IgD-negative memory B cell (primary cell): ENCODE data around the gene APBA2. TPM values are rescaled to one million over a fixed set of nuclear protein-coding genes. Genes with fewer than 3 reads are reported as not detected.

Experiments used
- H3K27ac Mint-ChIP-seq, 3 donors: one replicate each; pipeline ENCODE4 v1.8.0; 2020 to 2022; ENCODE audit warnings: mild to moderate bottlenecking in 3 of 3, mixed read lengths in 3 of 3, moderate library complexity in 1 of 3
- H3K27me3 Mint-ChIP-seq: one replicate; pipeline ENCODE4 v1.8.0; 2021; ENCODE audit warnings: mixed read lengths
- H3K36me3 Mint-ChIP-seq: one replicate; pipeline ENCODE4 v1.8.0; 2020; ENCODE audit warnings: mild to moderate bottlenecking, mixed read lengths
- H3K4me1 Mint-ChIP-seq, 3 donors: one replicate each; pipeline ENCODE4 v1.8.0; 2020 to 2022; ENCODE audit warnings: mixed read lengths in 3 of 3, mild to moderate bottlenecking in 1 of 3
- H3K4me3 Mint-ChIP-seq, 4 donors: one replicate each; pipeline ENCODE4 v1.8.0; 2020 to 2022; ENCODE audit warnings: mild to moderate bottlenecking in 4 of 4, mixed read lengths in 4 of 4, moderate library complexity in 3 of 4
- H3K9me3 Mint-ChIP-seq, 3 donors: one replicate each; pipeline ENCODE4 v1.8.0; 2020 to 2021; ENCODE audit warnings: mixed read lengths in 3 of 3, mild to moderate bottlenecking in 1 of 3
- polyA plus RNA-seq: library from polyadenylated mRNA; unstranded; fragments of 300-500 nt; fragmentation: Illumina TruSeq; gene quantifications from one replicate; pipeline ENCODE4 v1.2.3, GENCODE V29; 2021

Gene APBA2
- polyA plus RNA-seq, 1 donor from 2014 or later, result 3.5 TPM

- no peak overlapping the region for H3K27ac Mint-ChIP-seq
- no peaks in the 10 kb centered on the region for H3K4me1 Mint-ChIP-seq
- H3K27me3 Mint-ChIP-seq, result no peaks in the 10 kb centered on the region
- H3K9me3 Mint-ChIP-seq, result peaks cover 0 to 6% (median 0%) of the 10 kb centered on the region in 3 donors
- no peaks in the 10 kb centered on the region for H3K36me3 Mint-ChIP-seq
- no peak overlapping the region for H3K4me3 Mint-ChIP-seq
Measured at GRCh38 chr15:28987337-28987736, 101.6 kb downstream of the APBA2 start.

GRCh38 chr15:28989239-28989830, 103.6 kb downstream of the APBA2 start:
- peaks cover 1% of the 10 kb centered on the region for H3K27me3 Mint-ChIP-seq

DNA sequence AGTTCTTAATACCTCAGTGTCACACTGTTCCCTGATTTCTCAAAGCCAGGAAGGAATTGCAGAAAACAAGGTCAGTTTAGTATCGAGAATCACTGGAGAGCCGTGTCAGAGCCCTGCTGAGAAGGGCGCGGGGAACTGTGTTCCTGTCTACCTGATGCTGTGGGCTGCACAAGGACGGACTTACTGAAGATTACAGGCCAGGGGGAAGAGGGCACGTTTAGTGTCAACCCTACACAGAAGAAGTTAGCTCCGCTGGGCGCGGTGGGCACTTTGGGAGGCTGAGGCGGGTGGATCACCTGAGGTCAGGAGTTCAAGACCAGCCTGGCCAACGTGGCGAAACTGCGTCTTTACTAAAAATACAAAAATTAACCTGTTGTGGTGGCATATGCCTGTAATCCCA, 104.1 kb downstream of the APBA2 start:
- H3K9me3 Mint-ChIP-seq, result peaks cover 0 to 6% (median 0%) of the 10 kb centered on the region in 3 donors
- no peaks in the 10 kb centered on the region for H3K4me1 Mint-ChIP-seq
- no peaks in the 10 kb centered on the region for H3K36me3 Mint-ChIP-seq
- H3K27me3 Mint-ChIP-seq, result peaks cover 1% of the 10 kb centered on the region
- no peak overlapping the region for H3K4me3 Mint-ChIP-seq
- H3K27ac Mint-ChIP-seq, result no peak overlapping the region

More at GRCh38 chr15:28989239-28989830, 103.6 kb downstream of the APBA2 start:
- Mint-ChIP-seq H3K27ac (no peak overlapping the region), H3K9me3 (peaks cover 0 to 6% (median 0%) of the 10 kb centered on the region in 3 donors), H3K36me3 (no peaks in the 10 kb centered on the region), H3K4me3 (no peak overlapping the region), H3K4me1 (no peaks in the 10 kb centered on the region)

DNA sequence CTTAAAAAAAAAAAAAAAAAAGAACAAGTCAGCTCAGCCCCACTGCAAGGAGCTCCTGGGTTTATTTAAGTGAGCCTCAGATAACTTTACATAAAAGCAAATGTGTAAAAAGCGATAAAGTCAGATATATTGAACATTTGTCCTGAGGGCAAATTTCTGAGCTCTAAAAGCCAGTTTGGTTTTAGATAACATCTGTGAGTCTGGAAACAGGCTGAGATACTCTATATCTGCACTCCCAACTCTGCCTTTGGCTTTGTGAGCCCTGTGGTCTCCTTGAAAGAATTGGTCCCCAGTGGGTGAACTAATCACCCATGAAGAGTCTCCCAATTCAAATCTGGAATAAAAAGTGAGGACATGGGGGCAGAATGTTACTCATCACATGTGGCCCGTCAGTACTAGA, 104.6 kb downstream of the APBA2 start:
- Mint-ChIP-seq H3K27ac (no peak overlapping the region), H3K27me3 (peaks cover 1% of the 10 kb centered on the region), H3K36me3 (no peaks in the 10 kb centered on the region), H3K4me1 (no peaks in the 10 kb centered on the region), H3K9me3 (peaks cover 0 to 6% (median 0%) of the 10 kb centered on the region in 3 donors), H3K4me3 (peak overlapping the region in 1 of 4 donors; percentile 47)

DNA sequence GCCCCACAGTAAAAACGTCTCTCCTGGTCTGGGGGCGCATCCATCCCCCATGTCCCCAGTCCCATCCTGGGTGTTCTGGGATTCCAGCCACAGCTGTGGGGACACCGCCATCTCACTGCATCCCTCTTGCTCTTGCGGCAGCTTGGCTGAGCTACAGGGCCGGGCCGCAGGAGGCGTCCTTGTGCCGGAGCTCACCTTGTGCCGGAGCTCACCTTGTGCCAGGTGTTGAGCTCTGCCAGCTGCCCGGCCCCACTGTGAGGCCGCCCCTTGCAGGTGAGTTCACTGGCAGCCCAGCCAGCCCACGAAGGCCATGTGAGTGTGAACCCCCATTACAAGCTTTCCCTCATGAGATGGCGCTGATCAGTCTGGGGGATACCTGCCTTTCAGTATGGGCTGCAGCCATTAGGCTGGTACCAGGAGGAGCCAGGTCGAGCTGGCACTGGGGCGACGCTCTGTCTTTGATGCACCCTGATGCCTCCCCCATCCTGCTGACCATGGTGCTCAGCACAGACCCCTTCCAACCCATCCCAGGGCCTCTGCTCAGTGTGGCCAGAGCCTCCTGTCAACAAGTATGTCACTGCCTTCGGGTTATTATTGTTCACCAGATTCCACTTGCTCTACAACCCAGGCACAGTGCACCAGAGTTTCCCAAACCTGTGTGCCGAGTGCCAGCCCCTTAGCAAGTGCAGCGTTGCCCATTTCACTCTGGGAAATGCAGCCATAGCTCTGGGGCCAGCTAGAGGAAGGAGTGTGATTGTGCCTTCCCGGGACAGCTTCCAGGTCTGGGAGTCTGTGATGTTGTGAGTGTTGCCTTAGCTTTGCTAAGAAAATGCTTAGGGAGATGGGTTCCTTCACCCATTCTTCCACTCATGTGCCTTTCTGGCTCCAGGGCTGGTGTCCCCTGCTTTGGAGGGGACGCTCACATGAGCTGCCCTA, 105.7 kb downstream of the APBA2 start:
- H3K27ac Mint-ChIP-seq, result no peak overlapping the region
- no peak overlapping the region for H3K4me3 Mint-ChIP-seq
- H3K4me1 Mint-ChIP-seq, result no peaks in the 10 kb centered on the region
- peaks cover 0 to 6% (median 0%) of the 10 kb centered on the region in 3 donors for H3K9me3 Mint-ChIP-seq
- H3K27me3 Mint-ChIP-seq, result peaks cover 1% of the 10 kb centered on the region
- H3K36me3 Mint-ChIP-seq, result no peaks in the 10 kb centered on the region

DNA sequence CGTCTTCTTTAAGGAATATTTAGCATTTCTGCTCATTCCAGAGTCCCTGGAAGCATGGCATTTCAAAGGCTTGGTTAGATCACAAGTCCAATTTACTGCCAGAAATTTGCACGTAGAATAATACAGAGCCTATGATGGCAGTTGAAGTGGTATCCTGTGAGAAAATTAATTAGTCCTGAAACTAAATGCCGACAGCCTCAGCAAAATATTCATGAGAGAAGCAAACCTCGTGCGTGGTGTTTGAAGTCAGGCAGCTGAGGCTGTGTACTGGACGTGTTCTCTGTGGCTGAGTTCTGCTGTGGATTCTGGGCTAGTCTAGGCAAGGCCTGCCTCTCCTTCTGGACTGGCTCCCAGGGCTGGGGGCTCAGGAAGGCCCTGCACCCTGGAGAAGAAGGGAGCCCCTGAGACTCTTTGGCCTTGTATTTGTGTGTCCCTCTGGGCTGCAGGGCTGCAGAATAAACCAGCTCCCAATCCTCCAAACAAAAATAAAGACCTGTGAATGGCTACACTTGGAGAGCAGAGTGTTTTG, 106.6 kb downstream of the APBA2 start:
- Mint-ChIP-seq H3K36me3 (no peaks in the 10 kb centered on the region), H3K4me3 (no peak overlapping the region), H3K9me3 (peaks cover 0 to 1% (median 0%) of the 10 kb centered on the region in 3 donors), H3K27ac (no peak overlapping the region), H3K27me3 (peaks cover 1% of the 10 kb centered on the region), H3K4me1 (no peaks in the 10 kb centered on the region)

GRCh38 chr15:28993051-28993719, 107.4 kb downstream of the APBA2 start:
- Mint-ChIP-seq H3K27me3 (peaks cover 1% of the 10 kb centered on the region), H3K4me1 (no peaks in the 10 kb centered on the region), H3K27ac (no peak overlapping the region), H3K36me3 (no peaks in the 10 kb centered on the region), H3K9me3 (no peaks in the 10 kb centered on the region), H3K4me3 (no peak overlapping the region)

GRCh38 chr15:28993720-28994053, 107.9 kb downstream of the APBA2 start:
- H3K9me3 Mint-ChIP-seq, result no peaks in the 10 kb centered on the region
- no peak overlapping the region for H3K27ac Mint-ChIP-seq
- H3K36me3 Mint-ChIP-seq, result no peaks in the 10 kb centered on the region
- no peak overlapping the region for H3K4me3 Mint-ChIP-seq
- H3K4me1 Mint-ChIP-seq, result no peaks in the 10 kb centered on the region
- peaks cover 1% of the 10 kb centered on the region for H3K27me3 Mint-ChIP-seq

- no peaks in the 10 kb centered on the region for H3K4me1 Mint-ChIP-seq
- no peak overlapping the region for H3K27ac Mint-ChIP-seq
- peaks cover 1% of the 10 kb centered on the region for H3K27me3 Mint-ChIP-seq
- H3K4me3 Mint-ChIP-seq, result no peak overlapping the region
- H3K9me3 Mint-ChIP-seq, result no peaks in the 10 kb centered on the region
- H3K36me3 Mint-ChIP-seq, result no peaks in the 10 kb centered on the region
Measured at GRCh38 chr15:28994142-28994830, 108.5 kb downstream of the APBA2 start.

DNA sequence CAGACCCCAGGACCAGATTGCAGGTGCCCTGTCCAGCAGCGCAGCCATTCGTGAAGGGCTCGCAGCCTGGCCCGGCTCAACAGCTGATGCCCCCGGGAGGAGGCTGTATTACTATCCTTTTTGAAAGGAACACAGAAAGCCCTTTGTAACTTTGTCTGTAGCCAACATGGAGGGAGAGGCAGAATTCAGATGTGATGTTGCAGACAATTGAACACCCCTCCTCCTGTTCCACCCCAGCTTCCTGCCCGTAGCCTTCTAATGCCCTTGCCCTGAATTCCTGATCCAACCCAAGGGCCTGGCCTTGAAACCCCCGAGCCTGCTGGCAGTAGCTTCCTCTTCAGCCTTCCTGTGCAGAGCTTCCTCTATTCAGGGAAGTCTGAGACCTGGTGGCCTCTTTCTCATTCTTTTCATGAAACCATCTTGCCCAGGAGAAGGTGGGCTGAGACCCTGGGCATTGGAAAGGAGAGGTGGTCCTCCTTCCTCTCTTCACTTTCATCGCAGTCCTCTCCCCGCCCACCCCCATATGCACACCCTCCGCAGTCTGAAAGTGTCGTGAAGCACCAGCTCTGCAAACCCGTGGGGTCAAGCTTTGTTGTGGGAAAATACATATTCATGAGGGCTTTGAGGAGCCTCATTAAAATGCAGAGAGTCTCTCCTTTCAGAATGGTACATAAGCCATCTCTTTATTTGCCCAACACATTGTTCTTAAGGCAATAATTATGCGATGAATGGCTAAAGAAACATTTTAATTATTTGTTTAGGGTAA, 109.2 kb downstream of the APBA2 start:
- peaks cover 1% of the 10 kb centered on the region for H3K27me3 Mint-ChIP-seq
- no peaks in the 10 kb centered on the region for H3K9me3 Mint-ChIP-seq
- H3K4me3 Mint-ChIP-seq, result no peak overlapping the region
- H3K27ac Mint-ChIP-seq, result no peak overlapping the region
- H3K36me3 Mint-ChIP-seq, result no peaks in the 10 kb centered on the region
- H3K4me1 Mint-ChIP-seq, result no peaks in the 10 kb centered on the region

- Mint-ChIP-seq H3K4me3 (no peak overlapping the region), H3K27me3 (peaks cover 1% of the 10 kb centered on the region), H3K27ac (no peak overlapping the region), H3K9me3 (no peaks in the 10 kb centered on the region), H3K36me3 (no peaks in the 10 kb centered on the region), H3K4me1 (no peaks in the 10 kb centered on the region)
Measured at GRCh38 chr15:28995705-28996104, 109.9 kb downstream of the APBA2 start.

DNA sequence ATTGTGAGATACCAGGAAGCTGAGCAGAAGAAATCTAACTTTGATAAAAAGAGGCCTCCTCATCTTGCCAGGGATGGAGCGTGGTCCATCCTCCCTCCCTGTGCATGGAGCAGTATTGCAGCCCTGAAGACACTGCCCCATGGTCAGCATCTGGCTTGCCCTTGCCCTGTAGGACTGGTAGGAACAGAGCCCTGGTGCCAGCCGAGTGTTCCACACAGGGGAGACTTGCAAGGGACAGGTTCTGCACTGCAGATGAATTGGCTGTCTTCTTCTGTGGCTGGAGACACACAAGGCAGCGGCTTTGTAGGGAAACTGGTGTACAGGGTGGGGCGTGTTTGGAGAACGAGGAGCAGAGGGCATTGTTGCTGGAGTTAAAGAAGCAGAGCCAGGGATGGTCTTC, 110.5 kb downstream of the APBA2 start:
- Mint-ChIP-seq H3K27ac (no peak overlapping the region), H3K36me3 (no peaks in the 10 kb centered on the region), H3K27me3 (peaks cover 1% of the 10 kb centered on the region), H3K4me1 (no peaks in the 10 kb centered on the region), H3K4me3 (no peak overlapping the region), H3K9me3 (no peaks in the 10 kb centered on the region)

GRCh38 chr15:28996953-28997352, 111.2 kb downstream of the APBA2 start:
- no peaks in the 10 kb centered on the region for H3K4me1 Mint-ChIP-seq
- H3K4me3 Mint-ChIP-seq, result no peak overlapping the region
- no peaks in the 10 kb centered on the region for H3K36me3 Mint-ChIP-seq
- H3K27me3 Mint-ChIP-seq, result peaks cover 1% of the 10 kb centered on the region
- no peaks in the 10 kb centered on the region for H3K9me3 Mint-ChIP-seq
- H3K27ac Mint-ChIP-seq, result no peak overlapping the region

- Mint-ChIP-seq H3K4me1 (no peaks in the 10 kb centered on the region), H3K27me3 (peaks cover 1% of the 10 kb centered on the region), H3K36me3 (no peaks in the 10 kb centered on the region), H3K4me3 (no peak overlapping the region), H3K27ac (no peak overlapping the region), H3K9me3 (peaks cover 0 to 4% (median 0%) of the 10 kb centered on the region in 3 donors)
Measured at GRCh38 chr15:28997791-28998190, 112.0 kb downstream of the APBA2 start.
